Trophoblast cell (in vitro differentiated cells and primary cell): ENCODE measurements around the gene VSIG10L2.

ENCODE experiments used
- DNase-seq, 2 donors: peaks; one replicate each; pipeline ENCODE4 v3.0.0-alpha.2; 2016
- H2AFZ ChIP-seq: 2 replicates; pipeline ENCODE4 v1.6.1; 2013; ENCODE audit warnings: low read length, moderate library complexity, mild to moderate bottlenecking; ENCODE audit not compliant: insufficient read depth, poor library complexity
- H2AK5ac ChIP-seq: 2 replicates; pipeline ENCODE4 v1.6.1; 2013; ENCODE audit warnings: mild to moderate bottlenecking, low read length
- H2BK120ac ChIP-seq: 2 replicates; pipeline ENCODE4 v1.6.1; 2013; ENCODE audit warnings: low read length, mild to moderate bottlenecking, moderate library complexity; ENCODE audit not compliant: insufficient read depth, poor library complexity
- H2BK12ac ChIP-seq: 2 replicates; pipeline ENCODE4 v1.6.1; 2013; ENCODE audit warnings: mild to moderate bottlenecking, low read length, moderate library complexity
- H2BK5ac ChIP-seq: 2 replicates; pipeline ENCODE4 v1.6.1; 2013; ENCODE audit warnings: low read length, low read depth, moderate library complexity, mild to moderate bottlenecking; ENCODE audit not compliant: poor library complexity
- H3K14ac ChIP-seq: 2 replicates; pipeline ENCODE4 v1.6.1; 2013; ENCODE audit warnings: mild to moderate bottlenecking, low read length
- H3K18ac ChIP-seq: 2 replicates; pipeline ENCODE4 v1.6.1; 2013; ENCODE audit warnings: mild to moderate bottlenecking, low read length
- H3K23ac ChIP-seq: 2 replicates; pipeline ENCODE4 v1.6.1; 2013; ENCODE audit warnings: low read length
- H3K27ac ChIP-seq: 2 replicates; pipeline ENCODE4 v1.5.1; 2013; ENCODE audit warnings: low read depth, mild to moderate bottlenecking, inconsistent platforms, low read length, moderate library complexity
- H3K27me3 ChIP-seq: 2 replicates; pipeline ENCODE4 v1.6.1; 2013; ENCODE audit warnings: inconsistent platforms, mild to moderate bottlenecking, low read length, moderate library complexity; ENCODE audit not compliant: insufficient read depth
- H3K36me3 ChIP-seq, 2 experiments: 1 replicate in 1 of 2; 2 replicates in 1 of 2; pipeline ENCODE4 v1.6.1; 2013; ENCODE audit warnings: low read length in 2 of 2, mild to moderate bottlenecking in 2 of 2, moderate library complexity in 1 of 2; ENCODE audit not compliant: insufficient read depth in 2 of 2, control insufficient read depth in 1 of 2
- H3K4ac ChIP-seq: 2 replicates; pipeline ENCODE4 v1.6.1; 2013; ENCODE audit warnings: low read depth, mild to moderate bottlenecking, low read length, moderate library complexity
- H3K4me1 ChIP-seq, 2 experiments: 1 replicate in 1 of 2; 2 replicates in 1 of 2; pipeline ENCODE4 v1.6.1; 2013; ENCODE audit warnings: low read length in 2 of 2, mild to moderate bottlenecking in 2 of 2, moderate library complexity in 1 of 2; ENCODE audit not compliant: insufficient read depth in 2 of 2, control insufficient read depth in 1 of 2
- H3K4me2 ChIP-seq: 2 replicates; pipeline ENCODE4 v1.6.1; 2013; ENCODE audit warnings: inconsistent platforms, mild to moderate bottlenecking, low read length, moderate library complexity
- H3K4me3 ChIP-seq: 2 replicates; pipeline ENCODE4 v1.5.1; 2013; ENCODE audit warnings: mild to moderate bottlenecking, low read depth, low read length, inconsistent platforms
- H3K79me1 ChIP-seq: one replicate; pipeline ENCODE4 v1.6.1; 2013; ENCODE audit warnings: low read length
- H3K79me2 ChIP-seq: 2 replicates; pipeline ENCODE4 v1.6.1; 2013; ENCODE audit warnings: low read length, mild to moderate bottlenecking; ENCODE audit not compliant: control insufficient read depth, insufficient read depth, poor library complexity
- H3K9ac ChIP-seq: 2 replicates; pipeline ENCODE4 v1.6.1; 2013; ENCODE audit warnings: mild to moderate bottlenecking, low read length
- H3K9me3 ChIP-seq: 2 replicates; pipeline ENCODE4 v1.6.1; 2013; ENCODE audit warnings: low read depth, mild to moderate bottlenecking, control low read depth, inconsistent platforms, low read length; ENCODE audit not compliant: insufficient read depth
- H4K12ac ChIP-seq: 2 replicates; pipeline ENCODE4 v1.6.1; 2013; ENCODE audit warnings: low read depth, mild to moderate bottlenecking, low read length, moderate library complexity
- H4K8ac ChIP-seq: 2 replicates; pipeline ENCODE4 v1.6.1; 2013; ENCODE audit warnings: low read depth, mild to moderate bottlenecking, low read length, moderate library complexity
- H4K91ac ChIP-seq: one replicate; pipeline ENCODE4 v1.6.1; 2013; ENCODE audit warnings: low read depth, mild to moderate bottlenecking, low read length, moderate library complexity
- WGBS: extraction: QIAGEN DNeasy Blood & Tissue Kit; methylation state at CpG from one replicate; pipeline ENCODE4 v1.1.7; 2013; ENCODE audit warnings: missing lambda C conversion rate; ENCODE audit not compliant: insufficient read length, insufficient coverage; ENCODE audit errors: extremely low coverage; 5-methylcytosine and 5-hydroxymethylcytosine counted together

VSIG10L2 gene

DNA sequence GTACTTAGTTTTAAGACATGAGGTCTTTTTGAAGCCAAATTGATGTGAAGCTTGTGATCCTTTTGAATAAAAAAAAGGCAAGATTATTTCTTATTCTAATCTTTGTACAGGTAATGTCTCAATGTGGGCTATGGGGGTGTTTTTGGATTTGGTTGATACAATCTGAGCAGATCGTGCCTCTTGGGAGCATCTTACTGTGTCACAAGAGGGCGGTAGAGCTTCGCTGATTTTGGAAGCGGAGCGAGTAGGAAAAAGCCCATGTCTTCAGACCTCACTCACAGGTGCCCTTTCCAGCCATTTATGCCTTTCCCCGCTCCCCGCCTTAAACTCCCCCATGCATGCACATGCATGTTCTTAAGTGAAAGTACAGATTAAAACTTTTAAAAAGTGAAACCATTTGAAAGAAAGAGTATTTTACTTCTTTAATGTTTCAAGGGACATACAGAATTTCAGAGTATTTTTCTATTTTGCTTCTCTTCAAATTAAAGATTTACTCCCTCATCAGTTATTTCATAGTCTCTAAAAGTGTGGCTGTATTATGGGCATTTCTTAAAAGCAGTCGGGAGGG, 22.7 kb upstream of the VSIG10L2 start:
- no peak overlapping the region for H3K9ac ChIP-seq

GRCh38 chr11:125923633-125924032, 22.2 kb upstream of the VSIG10L2 start:
- H4K12ac ChIP-seq = no peak overlapping the region
- H3K9me3 ChIP-seq = no peaks in the 10 kb centered on the region
- no peak overlapping the region for H2BK120ac ChIP-seq
- H3K9ac ChIP-seq = no peak overlapping the region
- peak overlapping the region; percentile 3 for H2BK12ac ChIP-seq
- H3K4me1 ChIP-seq = peaks cover 12 to 18% of the 10 kb centered on the region in 2 experiments
- H3K4me2 ChIP-seq = no peak overlapping the region
- no peak overlapping the region for H3K14ac ChIP-seq
- no peaks in the 10 kb centered on the region for H3K36me3 ChIP-seq
- WGBS = no CpG with 5 or more reads among the region's 8 CpGs
- DNase-seq = no peak
- H3K23ac ChIP-seq = no peak overlapping the region
- no peak overlapping the region for H4K91ac ChIP-seq
- H2BK5ac ChIP-seq = no peak overlapping the region
- no peak overlapping the region for H2AFZ ChIP-seq
- H3K4ac ChIP-seq = no peak overlapping the region
- H3K79me1 ChIP-seq = peaks cover 4% of the 10 kb centered on the region
- H3K18ac ChIP-seq = no peak overlapping the region
- H2AK5ac ChIP-seq = no peak overlapping the region
- no peak overlapping the region for H3K4me3 ChIP-seq
- no peak overlapping the region for H4K8ac ChIP-seq
- no peak overlapping the region for H3K27ac ChIP-seq
- no peaks in the 10 kb centered on the region for H3K27me3 ChIP-seq
- H3K79me2 ChIP-seq = no peaks in the 10 kb centered on the region

More for the DNA sequence above, 22.7 kb upstream of the VSIG10L2 start:
- H4K12ac ChIP-seq = no peak overlapping the region
- no peak overlapping the region for H3K14ac ChIP-seq
- no peak overlapping the region for H3K4ac ChIP-seq
- no peak overlapping the region for H2AFZ ChIP-seq
- no peak overlapping the region for H3K18ac ChIP-seq
- H3K4me1 ChIP-seq = peaks cover 12 to 18% of the 10 kb centered on the region in 2 experiments
- no peak overlapping the region for H2BK12ac ChIP-seq
- no peak overlapping the region for H2BK120ac ChIP-seq
- no peaks in the 10 kb centered on the region for H3K27me3 ChIP-seq
- H3K27ac ChIP-seq = no peak overlapping the region
- H2BK5ac ChIP-seq = no peak overlapping the region
- no peaks in the 10 kb centered on the region for H3K9me3 ChIP-seq
- no peak overlapping the region for H3K4me2 ChIP-seq
- no peak overlapping the region for H4K8ac ChIP-seq
- no peaks in the 10 kb centered on the region for H3K36me3 ChIP-seq
- H3K79me1 ChIP-seq = peaks cover 4% of the 10 kb centered on the region
- peak; percentile 60 to 89 for DNase-seq
- H2AK5ac ChIP-seq = no peak overlapping the region
- no CpG with 5 or more reads among the region's 8 CpGs for WGBS
- no peaks in the 10 kb centered on the region for H3K79me2 ChIP-seq
- no peak overlapping the region for H3K4me3 ChIP-seq
- no peak overlapping the region for H3K23ac ChIP-seq
- no peak overlapping the region for H4K91ac ChIP-seq

GRCh38 chr11:125924384-125925007, 21.3 kb upstream of the VSIG10L2 start:
- Histone ChIP-seq H3K27ac (no peak overlapping the region), H2BK5ac (peak overlapping the region; percentile 45), H3K14ac (peak overlapping the region; percentile 1), H4K91ac (peak overlapping the region; percentile 39), H3K4me1 (peaks cover 12 to 18% of the 10 kb centered on the region in 2 experiments), H3K27me3 (no peaks in the 10 kb centered on the region), H2AFZ (peak overlapping the region; percentile 60), H3K9ac (no peak overlapping the region), H2BK12ac (peak overlapping the region; percentile 79), H4K12ac (no peak overlapping the region), H2AK5ac (no peak overlapping the region), H3K79me2 (no peaks in the 10 kb centered on the region), H3K18ac (no peak overlapping the region), H2BK120ac (no peak overlapping the region), H3K23ac (no peak overlapping the region), H3K36me3 (no peaks in the 10 kb centered on the region), H3K4ac (no peak overlapping the region), H3K4me3 (no peak overlapping the region), H3K9me3 (no peaks in the 10 kb centered on the region), H3K79me1 (peaks cover 4% of the 10 kb centered on the region), H3K4me2 (no peak overlapping the region), H4K8ac (no peak overlapping the region)
- no peak for DNase-seq
- WGBS = no CpG with 5 or more reads among the region's 9 CpGs

DNA sequence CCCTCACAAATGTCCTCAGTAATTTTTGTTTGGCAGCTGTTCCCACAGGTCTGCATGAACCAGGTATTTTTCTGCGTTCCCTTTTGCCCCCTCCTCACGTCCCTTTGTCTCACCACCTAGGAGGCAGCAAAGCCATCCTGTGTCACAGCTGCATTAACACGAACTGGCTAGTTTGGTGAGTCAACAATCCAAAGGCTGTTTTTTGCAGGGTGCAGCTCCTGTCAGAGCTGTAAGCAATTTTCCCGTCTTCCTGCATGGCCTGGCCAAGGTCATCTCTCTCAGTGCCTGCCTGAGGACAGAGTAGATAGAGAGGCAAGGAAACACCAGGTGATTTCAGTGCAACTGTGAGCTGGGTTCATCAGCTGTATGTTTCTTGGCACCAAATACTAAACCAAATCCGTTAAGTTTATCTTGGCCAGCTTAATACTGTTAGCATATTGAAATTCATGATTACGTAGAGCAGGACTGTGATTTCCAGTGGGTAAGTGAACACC, 20.6 kb upstream of the VSIG10L2 start:
- Histone ChIP-seq H3K27ac (no peak overlapping the region), H3K4ac (no peak overlapping the region), H3K9me3 (no peaks in the 10 kb centered on the region), H3K14ac (no peak overlapping the region), H3K4me1 (peaks cover 12 to 18% of the 10 kb centered on the region in 2 experiments), H4K8ac (no peak overlapping the region), H3K27me3 (no peaks in the 10 kb centered on the region), H3K79me1 (peaks cover 4% of the 10 kb centered on the region), H2BK5ac (no peak overlapping the region), H3K9ac (no peak overlapping the region), H2BK120ac (no peak overlapping the region), H3K23ac (no peak overlapping the region), H4K91ac (no peak overlapping the region), H3K18ac (no peak overlapping the region), H4K12ac (no peak overlapping the region), H3K4me3 (no peak overlapping the region), H2BK12ac (peak overlapping the region; percentile 50), H3K36me3 (no peaks in the 10 kb centered on the region), H3K79me2 (no peaks in the 10 kb centered on the region), H3K4me2 (no peak overlapping the region), H2AK5ac (no peak overlapping the region), H2AFZ (no peak overlapping the region)
- no peak for DNase-seq
- no CpG with 5 or more reads among the region's 6 CpGs for WGBS
